ENCODE data around the gene CASP5.

- no peak for TF ChIP-seq ZNF274 (IDR thresholded peaks at IDR 0.05; ENCODE audit: low read depth, low read length)
- no peak for TF ChIP-seq YY1 (IDR thresholded peaks at IDR 0.05; ENCODE audit: insufficient read depth, insufficient read length)
- no peak for TF ChIP-seq SUZ12 (IDR thresholded peaks at IDR 0.05; ENCODE audit: extremely low read depth, insufficient read depth, insufficient read length)
Measured at GRCh38 chr11:105046898-105047579, 24.1 kb upstream of the CASP5 start.

All from NT2/D1 (cell line).